K562 (cell line): Measurements from ENCODE around the gene BLOC1S3. TPM values are rescaled to one million over a fixed set of nuclear protein-coding genes. Genes with fewer than 3 reads are reported as not detected.
A peak's percentile ranks its signal among the peaks of the same experiment; 100 is the strongest.

ENCODE experiments used
- CXXC5 ChIP-seq: fragments of 250-450 bp; sonication (Bioruptor Pico); IDR thresholded peaks from 2 replicates; pipeline ENCODE4 v1.8.0; 2022; ENCODE audit warnings: inconsistent platforms, mild to moderate bottlenecking, moderate library complexity
- NFE2 ChIP-seq: IDR thresholded peaks from 2 replicates; pipeline ENCODE4 v1.6.1; 2014; ENCODE audit warnings: antibody characterized with exemption, low read depth
- PYGO2 ChIP-seq: fragments of 450-650 bp; IDR thresholded peaks from 2 replicates; pipeline ENCODE4 v1.6.1; 2016; ENCODE audit warnings: mild to moderate bottlenecking, missing genetic modification characterization, moderate library complexity, missing compliant biosample characterization
- RBM25 ChIP-seq: fragments of 200-400 bp; formaldehyde crosslinking; IDR thresholded peaks from 2 replicates; pipeline ENCODE4 v1.6.1; 2018; ENCODE audit warnings: low read length, low read depth, moderate library complexity; ENCODE audit not compliant: severe bottlenecking
- ZC3H8 ChIP-seq: fragments of 450-650 bp; IDR thresholded peaks from 2 replicates; pipeline ENCODE4 v1.6.1; 2017
- ZEB2 ChIP-seq: fragments of 450-650 bp; IDR thresholded peaks from 2 replicates; pipeline ENCODE4 v1.6.1; 2016
- ZNF431 ChIP-seq: sonication (generic); formaldehyde crosslinking; IDR thresholded peaks from 2 replicates; pipeline ENCODE4 v1.8.0; 2022; ENCODE audit warnings: mild to moderate bottlenecking, missing genetic modification reagents
- polyA plus RNA-seq, 8 experiments: library from polyadenylated mRNA; depleted of rRNA in 4 of 8; stranded (reverse) in 5 of 8; unstranded in 3 of 8; fragments of >200 nt; fragmentation: Nextera tagmentation in 2 of 8; fragmentation: Illumina TruSeq in 1 of 8; extraction: Ambion mirVana in 2 of 8; extraction: Trizol in 1 of 8; gene quantifications; 2 replicates each; pipeline versions ENCODE4 v1.2.1 to v1.2.3, GENCODE V29; 2011 to 2014; ENCODE audit warnings: inconsistent platforms in 1 of 8, missing spikeins in 1 of 8
- total RNA-seq, 7 experiments: library from RNA; depleted of rRNA in 6 of 7; stranded (reverse); fragments of >200 nt in 6 of 7; fragmentation: Illumina TruSeq in 2 of 7; extraction: Trizol in 2 of 7; gene quantifications; 2 replicates each; pipeline versions ENCODE4 v1.2.1 to v1.2.3, GENCODE V29; 2011 to 2021; ENCODE audit warnings: low replicate concordance in 1 of 7
- TF ChIP-seq, protein P1 (sequence below): IDR thresholded peaks from 3 replicates; pipeline ENCODE4 v1.6.1; 2011; ENCODE audit warnings: borderline replicate concordance, mild to moderate bottlenecking, moderate library complexity; ENCODE audit not compliant: insufficient read length; ENCODE audit errors: extremely low read depth
- TF ChIP-seq, protein P2 (sequence below): sonication (generic); formaldehyde crosslinking; IDR thresholded peaks from 2 replicates; pipeline ENCODE4 v1.4.0; 2020; ENCODE audit warnings: mild to moderate bottlenecking, missing genetic modification reagents
- TF ChIP-seq, protein P3 (sequence below): fragments of 200-800 bp; sonication (Bioruptor generic); IDR thresholded peaks from 2 replicates; pipeline ENCODE4 v1.6.1; 2017; ENCODE audit warnings: missing genetic modification characterization, missing compliant biosample characterization
- TF ChIP-seq, protein P4 (sequence below): fragments of 250-450 bp; sonication (Bioruptor Pico); IDR thresholded peaks from 2 replicates; pipeline ENCODE4 v1.5.0; 2022; ENCODE audit warnings: mild to moderate bottlenecking
- TF ChIP-seq, protein P5 (sequence below): fragments of 250-450 bp; sonication (Bioruptor Pico); IDR thresholded peaks from 2 replicates; pipeline ENCODE4 v1.5.0; 2021
- TF ChIP-seq, protein P6 (sequence below): fragments of 150-350 bp; conservative IDR thresholded peaks from 2 replicates; pipeline ENCODE4 v1.6.1; 2014; ENCODE audit warnings: low read length

The BLOC1S3 gene
- total and polyA plus RNA-seq, 9 of the 15 experiments (the other 6 are each of a cell fraction or from before 2014, with no cell fraction given) = 3.9 to 20.2 (median 10.4) TPM

DNA sequence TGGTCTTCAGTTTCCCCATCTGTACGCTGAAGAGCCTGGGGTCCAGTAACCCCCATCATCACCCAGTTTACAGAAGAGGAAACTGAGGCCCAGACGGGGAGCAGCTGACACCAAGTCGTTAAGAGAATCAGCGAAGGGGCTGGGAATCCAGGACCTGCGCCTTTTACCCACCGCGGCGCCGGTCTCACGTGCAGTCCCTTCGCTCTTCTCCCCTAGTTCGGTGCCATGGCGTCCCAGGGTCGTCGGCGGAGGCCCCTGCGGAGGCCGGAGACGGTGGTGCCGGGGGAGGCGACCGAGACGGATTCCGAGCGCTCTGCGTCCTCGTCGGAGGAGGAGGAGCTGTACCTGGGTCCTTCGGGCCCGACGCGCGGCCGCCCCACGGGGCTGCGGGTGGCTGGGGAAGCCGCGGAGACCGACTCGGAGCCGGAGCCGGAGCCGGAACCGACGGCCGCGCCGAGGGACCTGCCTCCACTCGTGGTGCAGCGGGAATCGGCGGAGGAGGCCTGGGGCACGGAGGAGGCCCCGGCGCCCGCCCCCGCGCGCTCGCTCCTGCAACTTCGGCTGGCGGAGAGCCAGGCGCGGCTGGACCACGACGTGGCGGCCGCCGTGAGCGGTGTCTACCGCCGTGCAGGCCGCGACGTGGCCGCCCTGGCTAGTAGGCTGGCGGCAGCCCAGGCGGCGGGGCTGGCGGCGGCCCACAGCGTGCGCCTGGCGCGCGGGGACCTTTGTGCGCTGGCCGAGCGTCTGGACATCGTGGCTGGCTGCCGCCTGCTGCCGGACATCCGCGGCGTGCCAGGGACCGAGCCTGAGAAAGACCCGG lies 698 bp downstream of the BLOC1S3 start (continued):
- TF ChIP-seq, protein P1, sequence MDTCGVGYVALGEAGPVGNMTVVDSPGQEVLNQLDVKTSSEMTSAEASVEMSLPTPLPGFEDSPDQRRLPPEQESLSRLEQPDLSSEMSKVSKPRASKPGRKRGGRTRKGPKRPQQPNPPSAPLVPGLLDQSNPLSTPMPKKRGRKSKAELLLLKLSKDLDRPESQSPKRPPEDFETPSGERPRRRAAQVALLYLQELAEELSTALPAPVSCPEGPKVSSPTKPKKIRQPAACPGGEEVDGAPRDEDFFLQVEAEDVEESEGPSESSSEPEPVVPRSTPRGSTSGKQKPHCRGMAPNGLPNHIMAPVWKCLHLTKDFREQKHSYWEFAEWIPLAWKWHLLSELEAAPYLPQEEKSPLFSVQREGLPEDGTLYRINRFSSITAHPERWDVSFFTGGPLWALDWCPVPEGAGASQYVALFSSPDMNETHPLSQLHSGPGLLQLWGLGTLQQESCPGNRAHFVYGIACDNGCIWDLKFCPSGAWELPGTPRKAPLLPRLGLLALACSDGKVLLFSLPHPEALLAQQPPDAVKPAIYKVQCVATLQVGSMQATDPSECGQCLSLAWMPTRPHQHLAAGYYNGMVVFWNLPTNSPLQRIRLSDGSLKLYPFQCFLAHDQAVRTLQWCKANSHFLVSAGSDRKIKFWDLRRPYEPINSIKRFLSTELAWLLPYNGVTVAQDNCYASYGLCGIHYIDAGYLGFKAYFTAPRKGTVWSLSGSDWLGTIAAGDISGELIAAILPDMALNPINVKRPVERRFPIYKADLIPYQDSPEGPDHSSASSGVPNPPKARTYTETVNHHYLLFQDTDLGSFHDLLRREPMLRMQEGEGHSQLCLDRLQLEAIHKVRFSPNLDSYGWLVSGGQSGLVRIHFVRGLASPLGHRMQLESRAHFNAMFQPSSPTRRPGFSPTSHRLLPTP = no peak
- TF ChIP-seq, protein P2, sequence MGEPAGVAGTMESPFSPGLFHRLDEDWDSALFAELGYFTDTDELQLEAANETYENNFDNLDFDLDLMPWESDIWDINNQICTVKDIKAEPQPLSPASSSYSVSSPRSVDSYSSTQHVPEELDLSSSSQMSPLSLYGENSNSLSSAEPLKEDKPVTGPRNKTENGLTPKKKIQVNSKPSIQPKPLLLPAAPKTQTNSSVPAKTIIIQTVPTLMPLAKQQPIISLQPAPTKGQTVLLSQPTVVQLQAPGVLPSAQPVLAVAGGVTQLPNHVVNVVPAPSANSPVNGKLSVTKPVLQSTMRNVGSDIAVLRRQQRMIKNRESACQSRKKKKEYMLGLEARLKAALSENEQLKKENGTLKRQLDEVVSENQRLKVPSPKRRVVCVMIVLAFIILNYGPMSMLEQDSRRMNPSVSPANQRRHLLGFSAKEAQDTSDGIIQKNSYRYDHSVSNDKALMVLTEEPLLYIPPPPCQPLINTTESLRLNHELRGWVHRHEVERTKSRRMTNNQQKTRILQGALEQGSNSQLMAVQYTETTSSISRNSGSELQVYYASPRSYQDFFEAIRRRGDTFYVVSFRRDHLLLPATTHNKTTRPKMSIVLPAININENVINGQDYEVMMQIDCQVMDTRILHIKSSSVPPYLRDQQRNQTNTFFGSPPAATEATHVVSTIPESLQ = no peak
- peak; percentile 64 for TF ChIP-seq CXXC5
- TF ChIP-seq ZC3H8 = no peak
- TF ChIP-seq, protein P3, sequence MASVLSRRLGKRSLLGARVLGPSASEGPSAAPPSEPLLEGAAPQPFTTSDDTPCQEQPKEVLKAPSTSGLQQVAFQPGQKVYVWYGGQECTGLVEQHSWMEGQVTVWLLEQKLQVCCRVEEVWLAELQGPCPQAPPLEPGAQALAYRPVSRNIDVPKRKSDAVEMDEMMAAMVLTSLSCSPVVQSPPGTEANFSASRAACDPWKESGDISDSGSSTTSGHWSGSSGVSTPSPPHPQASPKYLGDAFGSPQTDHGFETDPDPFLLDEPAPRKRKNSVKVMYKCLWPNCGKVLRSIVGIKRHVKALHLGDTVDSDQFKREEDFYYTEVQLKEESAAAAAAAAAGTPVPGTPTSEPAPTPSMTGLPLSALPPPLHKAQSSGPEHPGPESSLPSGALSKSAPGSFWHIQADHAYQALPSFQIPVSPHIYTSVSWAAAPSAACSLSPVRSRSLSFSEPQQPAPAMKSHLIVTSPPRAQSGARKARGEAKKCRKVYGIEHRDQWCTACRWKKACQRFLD (CRISPR knock-in tag) = peak; percentile 64; the same call in 1 of the 2 replicates
- peak; percentile 53 for TF ChIP-seq RBM25
- TF ChIP-seq, protein P4, sequence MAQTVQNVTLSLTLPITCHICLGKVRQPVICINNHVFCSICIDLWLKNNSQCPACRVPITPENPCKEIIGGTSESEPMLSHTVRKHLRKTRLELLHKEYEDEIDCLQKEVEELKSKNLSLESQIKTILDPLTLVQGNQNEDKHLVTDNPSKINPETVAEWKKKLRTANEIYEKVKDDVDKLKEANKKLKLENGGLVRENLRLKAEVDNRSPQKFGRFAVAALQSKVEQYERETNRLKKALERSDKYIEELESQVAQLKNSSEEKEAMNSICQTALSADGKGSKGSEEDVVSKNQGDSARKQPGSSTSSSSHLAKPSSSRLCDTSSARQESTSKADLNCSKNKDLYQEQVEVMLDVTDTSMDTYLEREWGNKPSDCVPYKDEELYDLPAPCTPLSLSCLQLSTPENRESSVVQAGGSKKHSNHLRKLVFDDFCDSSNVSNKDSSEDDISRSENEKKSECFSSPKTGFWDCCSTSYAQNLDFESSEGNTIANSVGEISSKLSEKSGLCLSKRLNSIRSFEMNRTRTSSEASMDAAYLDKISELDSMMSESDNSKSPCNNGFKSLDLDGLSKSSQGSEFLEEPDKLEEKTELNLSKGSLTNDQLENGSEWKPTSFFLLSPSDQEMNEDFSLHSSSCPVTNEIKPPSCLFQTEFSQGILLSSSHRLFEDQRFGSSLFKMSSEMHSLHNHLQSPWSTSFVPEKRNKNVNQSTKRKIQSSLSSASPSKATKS = no peak
- TF ChIP-seq, protein P5, sequence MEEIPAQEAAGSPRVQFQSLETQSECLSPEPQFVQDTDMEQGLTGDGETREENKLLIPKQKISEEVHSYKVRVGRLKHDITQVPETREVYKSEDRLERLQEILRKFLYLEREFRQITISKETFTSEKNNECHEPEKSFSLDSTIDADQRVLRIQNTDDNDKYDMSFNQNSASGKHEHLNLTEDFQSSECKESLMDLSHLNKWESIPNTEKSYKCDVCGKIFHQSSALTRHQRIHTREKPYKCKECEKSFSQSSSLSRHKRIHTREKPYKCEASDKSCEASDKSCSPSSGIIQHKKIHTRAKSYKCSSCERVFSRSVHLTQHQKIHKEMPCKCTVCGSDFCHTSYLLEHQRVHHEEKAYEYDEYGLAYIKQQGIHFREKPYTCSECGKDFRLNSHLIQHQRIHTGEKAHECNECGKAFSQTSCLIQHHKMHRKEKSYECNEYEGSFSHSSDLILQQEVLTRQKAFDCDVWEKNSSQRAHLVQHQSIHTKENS (CRISPR knock-in tag) = no peak
- no peak for TF ChIP-seq PYGO2 (tag)
- TF ChIP-seq NFE2 = peak; percentile 57
- TF ChIP-seq ZNF431 (CRISPR knock-in tag) = peak; percentile 66; the same call in 1 of the 2 replicates
- no peak for TF ChIP-seq ZEB2
- TF ChIP-seq, protein P6, sequence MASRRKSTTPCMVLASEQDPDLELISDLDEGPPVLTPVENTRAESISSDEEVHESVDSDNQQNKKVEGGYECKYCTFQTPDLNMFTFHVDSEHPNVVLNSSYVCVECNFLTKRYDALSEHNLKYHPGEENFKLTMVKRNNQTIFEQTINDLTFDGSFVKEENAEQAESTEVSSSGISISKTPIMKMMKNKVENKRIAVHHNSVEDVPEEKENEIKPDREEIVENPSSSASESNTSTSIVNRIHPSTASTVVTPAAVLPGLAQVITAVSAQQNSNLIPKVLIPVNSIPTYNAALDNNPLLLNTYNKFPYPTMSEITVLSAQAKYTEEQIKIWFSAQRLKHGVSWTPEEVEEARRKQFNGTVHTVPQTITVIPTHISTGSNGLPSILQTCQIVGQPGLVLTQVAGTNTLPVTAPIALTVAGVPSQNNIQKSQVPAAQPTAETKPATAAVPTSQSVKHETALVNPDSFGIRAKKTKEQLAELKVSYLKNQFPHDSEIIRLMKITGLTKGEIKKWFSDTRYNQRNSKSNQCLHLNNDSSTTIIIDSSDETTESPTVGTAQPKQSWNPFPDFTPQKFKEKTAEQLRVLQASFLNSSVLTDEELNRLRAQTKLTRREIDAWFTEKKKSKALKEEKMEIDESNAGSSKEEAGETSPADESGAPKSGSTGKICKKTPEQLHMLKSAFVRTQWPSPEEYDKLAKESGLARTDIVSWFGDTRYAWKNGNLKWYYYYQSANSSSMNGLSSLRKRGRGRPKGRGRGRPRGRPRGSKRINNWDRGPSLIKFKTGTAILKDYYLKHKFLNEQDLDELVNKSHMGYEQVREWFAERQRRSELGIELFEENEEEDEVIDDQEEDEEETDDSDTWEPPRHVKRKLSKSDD = no peak
